Natural killer cell treated with Interleukin-12 subunit alpha and Interleukin-12 subunit beta and Interleukin-15 and Interleukin-18, amount 100 ng/mL, for 72 hours (primary cell): ENCODE data around the gene PCBP3. TPM values are rescaled to one million over a fixed set of nuclear protein-coding genes. Genes with fewer than 3 reads are reported as not detected.
A peak's percentile ranks its signal among the peaks of the same experiment; 100 is the strongest.
"Not testable (repeated sequence)": the region's sequence is repeated elsewhere in the genome, so short reads cannot be mapped to it uniquely, and the experiment has no call there.

Experiments
- ATAC-seq, 2 donors: fragments of 150-1000 bp; cut with Tn5 transposase in 1 of 2; sonication (Bioruptor Pico), chemical (Tn5 transposase) in 1 of 2; 2 replicates each; pipeline ENCODE4 v1.10.0; 2021
- DNase-seq: peaks from one replicate; pipeline ENCODE4 v3.0.0; 2022; ENCODE audit warnings: low spot score
- H3K27ac Mint-ChIP-seq, 2 donors: 1 replicate in 1 of 2; 2 replicates in 1 of 2; pipeline ENCODE4 v1.8.0; 2022; ENCODE audit warnings: mixed read lengths in 2 of 2, mild to moderate bottlenecking in 1 of 2, moderate library complexity in 1 of 2
- H3K27me3 Mint-ChIP-seq, 2 donors: 1 replicate in 1 of 2; 2 replicates in 1 of 2; pipeline ENCODE4 v1.8.0; 2022; ENCODE audit warnings: mixed read lengths in 2 of 2
- H3K36me3 Mint-ChIP-seq: one replicate; pipeline ENCODE4 v1.8.0; 2022; ENCODE audit warnings: mixed read lengths
- H3K4me1 Mint-ChIP-seq, 2 donors: 1 replicate in 1 of 2; 2 replicates in 1 of 2; pipeline ENCODE4 v1.8.0; 2022; ENCODE audit warnings: low read depth in 2 of 2, mixed read lengths in 2 of 2, mild to moderate bottlenecking in 1 of 2
- H3K4me3 Mint-ChIP-seq: one replicate; pipeline ENCODE4 v1.8.0; 2022; ENCODE audit warnings: mixed read lengths
- H3K9me3 Mint-ChIP-seq: 2 replicates; pipeline ENCODE4 v1.8.0; 2022; ENCODE audit warnings: mixed read lengths
- total RNA-seq, 2 donors: library from RNA; stranded (reverse); gene quantifications; one replicate each; pipeline ENCODE4 v1.2.3, GENCODE V29; 2022

The PCBP3 gene
- total RNA-seq, 2 donors from 2014 or later, result 0.43 to 1.4 TPM

DNA sequence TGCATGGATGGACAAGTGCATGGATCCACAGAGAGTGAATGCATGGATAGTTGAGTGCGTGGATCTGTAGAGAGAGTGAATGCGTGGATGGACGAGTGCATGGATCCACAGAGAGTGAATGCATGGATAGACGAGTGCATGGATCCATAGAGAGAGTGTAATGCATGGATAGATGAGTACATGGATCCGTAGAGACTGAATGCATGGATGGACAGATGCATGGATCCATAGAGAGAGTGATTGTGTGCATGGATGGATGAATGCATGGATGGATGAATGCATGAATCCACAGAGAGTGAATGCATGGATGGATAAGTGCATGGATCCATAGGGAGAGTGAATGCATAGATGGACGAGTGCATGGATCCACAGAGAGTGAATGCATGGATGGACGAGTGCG, 153.8 kb downstream of the PCBP3 start:
- peak in 1 of 2 donors; percentile 20 for ATAC-seq
- DNase-seq, result no peak
- Mint-ChIP-seq H3K4me1 (no peaks in the 10 kb centered on the region), H3K36me3 (no peaks in the 10 kb centered on the region), H3K4me3 (no peak overlapping the region), H3K27me3 (peaks cover 2 to 20% of the 10 kb centered on the region in 2 donors), H3K27ac (no peak overlapping the region), H3K9me3 (no peaks in the 10 kb centered on the region)

DNA sequence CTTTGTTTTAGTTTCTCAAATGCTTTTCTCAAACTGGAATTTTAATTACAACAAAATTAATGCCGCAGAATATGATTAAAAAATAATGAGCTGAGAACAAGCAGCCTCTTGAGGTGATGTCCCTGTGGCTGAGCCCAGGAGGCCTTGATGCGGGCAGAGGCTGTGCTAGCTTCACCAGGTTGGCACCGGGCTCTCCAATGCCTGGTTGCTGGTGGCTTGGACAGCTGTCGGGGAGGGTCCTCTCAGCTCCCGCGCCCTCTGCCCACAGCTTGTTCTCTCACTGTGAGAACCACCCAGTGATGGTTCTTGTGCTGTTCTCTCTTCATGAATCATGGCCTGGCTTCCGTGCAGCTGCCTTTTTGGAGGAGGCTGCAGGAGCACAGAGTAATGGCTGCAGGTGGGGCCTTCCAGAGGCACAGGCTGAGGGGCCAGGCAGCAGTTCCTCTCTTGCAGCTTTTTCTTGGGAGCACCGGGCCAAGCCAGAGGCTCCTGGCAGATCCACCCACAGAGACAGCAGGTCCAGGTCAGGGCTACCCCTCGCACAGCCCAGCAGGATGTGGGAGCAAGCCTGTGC, 156.3 kb downstream of the PCBP3 start:
- H3K9me3 Mint-ChIP-seq, result no peaks in the 10 kb centered on the region
- H3K4me1 Mint-ChIP-seq, result no peaks in the 10 kb centered on the region
- no peaks in the 10 kb centered on the region for H3K36me3 Mint-ChIP-seq
- no peak overlapping the region for H3K27ac Mint-ChIP-seq
- ATAC-seq (no peak), DNase-seq (no peak)
- H3K27me3 Mint-ChIP-seq, result peaks cover 2 to 6% of the 10 kb centered on the region in 2 donors
- H3K4me3 Mint-ChIP-seq, result no peak overlapping the region

DNA sequence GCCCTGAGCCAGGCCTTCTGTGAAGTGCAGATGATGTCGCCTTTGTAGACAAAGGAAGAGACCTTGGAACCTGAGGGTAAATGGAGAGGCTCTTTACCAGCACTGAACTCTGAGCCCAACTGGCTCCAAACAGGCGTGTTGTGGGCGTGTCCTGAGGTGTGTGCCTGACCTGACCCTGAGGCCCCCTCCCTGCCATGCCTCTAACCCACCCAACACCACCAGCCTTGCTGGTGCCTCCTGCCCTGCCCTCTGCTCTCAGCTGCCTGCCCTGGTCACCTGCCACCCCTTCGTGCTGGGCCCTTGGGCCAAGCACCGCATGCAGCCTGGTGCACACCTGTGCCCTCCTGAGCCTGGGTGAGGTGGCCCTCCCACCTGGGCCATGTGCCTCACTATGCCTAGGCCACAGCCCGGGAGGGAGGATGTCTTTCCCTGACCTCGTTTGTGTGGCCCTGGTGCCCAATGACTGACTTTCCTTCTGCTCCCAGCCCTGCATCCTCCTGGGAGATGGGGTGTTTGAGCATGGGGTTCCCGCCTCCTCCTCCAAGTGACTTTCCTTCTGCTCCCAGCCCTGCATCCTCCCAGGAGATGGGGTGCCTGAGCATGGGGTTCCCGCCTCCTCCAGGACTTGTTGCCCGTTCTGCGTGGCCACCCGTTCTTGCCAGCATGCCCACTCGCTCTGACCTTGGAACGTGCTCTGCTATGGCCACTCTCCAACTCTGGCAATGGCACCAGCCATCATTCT, 157.0 kb downstream of the PCBP3 start:
- no peak overlapping the region for H3K27ac Mint-ChIP-seq
- peak; percentile 19 to 30 for ATAC-seq
- no peaks in the 10 kb centered on the region for H3K9me3 Mint-ChIP-seq
- no peaks in the 10 kb centered on the region for H3K4me1 Mint-ChIP-seq
- no peak overlapping the region for H3K4me3 Mint-ChIP-seq
- peaks cover under 1 to 2% of the 10 kb centered on the region in 2 donors for H3K27me3 Mint-ChIP-seq
- no peaks in the 10 kb centered on the region for H3K36me3 Mint-ChIP-seq
- no peak for DNase-seq

DNA sequence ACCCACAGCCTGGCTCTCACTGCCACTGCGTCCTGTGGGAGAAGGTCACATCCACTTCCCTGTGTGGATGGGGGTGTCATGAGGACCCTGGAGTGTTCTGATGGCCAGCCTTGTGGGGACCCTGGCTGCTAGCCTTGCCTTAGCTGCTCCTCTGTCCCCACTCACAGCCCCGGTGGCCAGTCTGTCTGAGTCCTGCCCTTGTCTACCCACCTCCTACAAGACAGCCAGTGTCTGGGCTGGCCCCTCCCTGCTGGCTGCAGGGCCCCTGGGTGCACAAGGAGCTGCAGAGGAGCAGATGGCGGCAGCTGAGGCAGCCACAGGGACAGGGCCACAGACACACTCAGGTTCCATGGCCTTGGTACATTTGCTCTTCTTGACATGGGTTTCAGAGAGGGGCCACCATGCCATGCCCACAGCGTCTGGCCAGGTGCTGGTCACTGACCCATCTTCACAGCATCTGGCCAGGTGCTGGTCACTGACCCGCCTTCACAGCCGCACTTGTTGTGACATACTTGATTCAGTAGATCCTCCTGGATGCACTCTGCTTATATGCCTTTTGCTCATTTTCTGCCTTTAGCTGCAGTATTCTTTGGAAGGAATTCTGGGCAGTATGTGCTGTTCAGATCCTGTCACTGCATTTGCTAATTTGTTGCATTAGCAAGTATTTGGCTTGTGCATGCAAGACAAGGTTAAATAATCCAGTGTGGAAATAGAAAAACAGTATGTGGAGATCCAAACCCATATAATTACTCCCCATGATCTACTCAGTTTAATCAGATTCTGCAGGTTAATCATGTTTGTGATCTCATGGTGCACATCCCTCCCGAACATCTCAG, 157.8 kb downstream of the PCBP3 start:
- DNase-seq (no peak), ATAC-seq (peak in 1 of 2 donors; percentile 22)
- Mint-ChIP-seq H3K27ac (no peak overlapping the region), H3K9me3 (no peaks in the 10 kb centered on the region), H3K36me3 (no peaks in the 10 kb centered on the region), H3K4me1 (no peaks in the 10 kb centered on the region), H3K4me3 (no peak overlapping the region), H3K27me3 (no peaks in the 10 kb centered on the region)

DNA sequence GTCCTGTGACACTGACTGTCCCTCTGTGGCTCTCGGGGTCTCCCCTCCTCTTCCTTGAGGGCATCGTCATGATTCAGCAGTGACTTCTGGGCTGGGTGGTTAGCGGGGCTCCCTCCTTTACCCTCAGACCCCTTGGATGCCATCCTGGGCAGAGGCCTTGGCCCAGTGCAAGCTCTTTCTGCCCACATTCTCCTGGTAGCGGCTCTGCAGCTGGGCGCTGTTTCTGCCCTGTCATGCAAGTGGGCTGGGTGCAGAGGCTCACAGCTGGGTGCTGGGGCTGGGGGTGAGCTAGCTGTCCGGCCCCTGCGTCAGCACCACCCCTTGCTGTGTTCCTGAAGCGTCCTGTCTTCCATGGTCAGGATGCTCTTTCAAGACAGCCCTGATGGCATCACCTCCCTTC, 158.5 kb downstream of the PCBP3 start:
- Mint-ChIP-seq H3K27me3 (peaks cover under 1 to 2% of the 10 kb centered on the region in 2 donors), H3K4me1 (no peaks in the 10 kb centered on the region), H3K9me3 (no peaks in the 10 kb centered on the region), H3K36me3 (no peaks in the 10 kb centered on the region), H3K27ac (no peak overlapping the region), H3K4me3 (no peak overlapping the region)
- ATAC-seq, result no peak
- DNase-seq, result no peak

DNA sequence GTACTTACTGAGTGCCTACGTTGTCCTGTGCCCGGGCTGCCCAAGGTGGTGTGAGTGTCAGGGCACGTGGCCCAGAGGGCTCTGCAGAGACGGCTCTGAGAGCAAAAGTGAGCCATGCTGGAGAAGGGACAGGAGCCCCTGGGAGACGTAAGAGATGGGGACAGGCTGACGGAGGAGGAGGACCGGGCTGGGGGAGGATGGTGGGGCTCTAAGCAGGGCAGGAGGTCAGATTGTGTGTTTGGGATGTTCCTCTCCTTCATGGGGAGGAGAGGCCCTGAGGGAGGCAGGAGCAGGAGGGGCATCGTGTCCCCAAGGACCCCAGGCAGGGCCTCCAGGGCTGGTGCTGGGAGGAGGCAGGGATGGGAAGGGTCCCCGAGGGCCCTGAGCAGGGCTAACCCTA, 158.9 kb downstream of the PCBP3 start:
- no peaks in the 10 kb centered on the region for H3K36me3 Mint-ChIP-seq
- H3K27ac Mint-ChIP-seq, result no peak overlapping the region
- peaks cover 2 to 5% of the 10 kb centered on the region in 2 donors for H3K27me3 Mint-ChIP-seq
- no peak for ATAC-seq
- no peak overlapping the region for H3K4me3 Mint-ChIP-seq
- H3K9me3 Mint-ChIP-seq, result no peaks in the 10 kb centered on the region
- no peak for DNase-seq
- H3K4me1 Mint-ChIP-seq, result no peaks in the 10 kb centered on the region

DNA sequence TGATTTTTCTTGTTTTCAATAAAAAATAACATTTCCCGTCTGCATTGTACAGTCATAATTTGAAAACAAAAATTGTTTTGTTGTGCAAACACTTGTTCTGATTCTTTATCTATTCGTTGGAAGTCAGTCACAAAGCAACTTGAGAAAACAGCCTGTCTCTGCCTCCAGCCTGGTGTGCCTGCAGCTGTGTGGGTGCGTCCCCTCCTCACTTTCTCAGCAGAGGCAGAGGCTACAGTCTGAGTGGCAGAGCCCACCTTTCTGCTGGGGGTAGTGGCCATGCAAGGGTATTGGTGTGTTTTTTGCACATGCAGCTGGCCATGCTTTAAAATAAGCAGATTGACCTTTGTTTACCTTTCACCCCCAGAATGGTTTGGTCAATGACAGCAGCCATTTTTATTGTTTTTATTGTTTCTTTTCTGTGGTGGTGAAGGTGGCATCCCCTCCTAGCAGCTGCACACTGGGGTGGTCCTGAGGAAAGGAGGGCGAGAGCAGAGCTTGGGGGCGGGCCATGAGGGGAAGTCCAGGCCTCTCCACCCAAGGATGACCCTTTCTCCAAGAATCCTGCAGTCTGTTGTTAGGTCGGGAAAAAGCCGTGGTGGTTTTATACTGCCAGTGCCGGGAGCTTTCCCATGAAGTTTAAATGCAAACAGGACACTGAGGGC, 159.6 kb downstream of the PCBP3 start:
- ATAC-seq (no peak), DNase-seq (no peak)
- Mint-ChIP-seq H3K36me3 (no peaks in the 10 kb centered on the region), H3K9me3 (no peaks in the 10 kb centered on the region), H3K27ac (no peak overlapping the region), H3K27me3 (peaks cover 2 to 9% of the 10 kb centered on the region in 2 donors), H3K4me1 (no peaks in the 10 kb centered on the region), H3K4me3 (no peak overlapping the region)

DNA sequence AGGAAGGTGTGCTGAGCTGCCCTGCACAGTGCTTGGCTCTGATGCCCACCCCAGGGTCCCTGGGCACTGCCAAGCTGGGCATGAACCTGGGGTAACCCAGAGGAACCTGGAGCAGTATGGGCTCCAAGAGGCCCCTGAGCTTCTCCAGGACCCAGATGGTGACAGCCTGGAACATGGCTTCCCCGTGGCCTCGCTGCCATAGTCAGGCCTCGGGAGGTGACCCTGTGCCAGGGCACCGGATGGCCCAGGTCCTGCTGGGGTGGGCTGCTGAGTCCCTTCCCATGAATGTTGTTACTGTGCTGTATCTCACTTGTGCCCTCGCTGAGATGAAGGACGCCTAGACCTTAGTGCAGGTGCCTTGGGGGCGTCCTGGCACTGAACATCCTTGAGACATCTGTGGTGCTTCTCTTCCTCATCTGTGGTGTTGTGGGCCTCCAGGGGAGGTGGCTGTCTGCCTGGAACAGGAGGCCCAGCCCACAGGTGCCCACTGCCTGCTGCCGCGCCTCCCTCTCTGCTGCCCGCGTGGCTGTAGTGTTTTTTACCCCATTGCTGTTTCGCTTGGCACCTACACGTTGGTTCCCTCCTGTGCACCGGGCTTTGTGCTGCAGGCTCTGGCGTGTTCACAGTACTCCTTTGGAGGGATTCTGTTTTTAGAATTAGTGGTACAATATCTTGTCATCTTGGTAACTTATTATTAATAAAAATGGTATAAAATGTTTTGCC, 160.3 kb downstream of the PCBP3 start:
- DNase-seq (no peak), ATAC-seq (no peak)
- no peaks in the 10 kb centered on the region for H3K9me3 Mint-ChIP-seq
- no peak overlapping the region for H3K27ac Mint-ChIP-seq
- H3K4me3 Mint-ChIP-seq, result no peak overlapping the region
- peaks cover 2 to 9% of the 10 kb centered on the region in 2 donors for H3K27me3 Mint-ChIP-seq
- H3K4me1 Mint-ChIP-seq, result no peaks in the 10 kb centered on the region
- no peaks in the 10 kb centered on the region for H3K36me3 Mint-ChIP-seq

DNA sequence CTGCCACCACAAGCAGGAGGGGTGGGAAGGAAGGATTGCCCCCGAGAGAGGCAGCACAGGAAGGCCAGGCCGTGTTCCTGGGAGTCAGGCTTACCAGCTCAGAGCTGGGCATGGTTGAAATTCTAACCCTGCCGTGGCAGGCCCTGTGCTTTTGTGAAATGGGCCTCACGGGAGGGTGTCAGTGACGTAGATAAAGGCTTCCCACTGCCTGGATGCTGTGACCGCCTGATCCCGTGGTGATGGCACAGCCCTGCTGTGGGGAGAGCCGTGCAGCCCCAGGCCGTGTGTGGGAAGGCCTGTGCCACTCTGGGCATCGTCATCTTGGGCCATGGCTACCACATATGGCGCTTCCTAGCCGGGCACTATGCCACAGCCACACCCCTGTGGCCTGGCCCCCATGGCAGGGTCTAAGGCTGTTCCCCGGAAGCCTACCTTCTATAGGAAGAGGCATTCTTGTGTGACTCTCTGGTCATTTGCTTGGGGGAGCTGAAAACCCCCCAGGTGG, 161.3 kb downstream of the PCBP3 start:
- Mint-ChIP-seq H3K9me3 (no peaks in the 10 kb centered on the region), H3K4me1 (no peaks in the 10 kb centered on the region), H3K27ac (no peak overlapping the region), H3K36me3 (no peaks in the 10 kb centered on the region), H3K27me3 (peaks cover 2 to 9% of the 10 kb centered on the region in 2 donors), H3K4me3 (no peak overlapping the region)
- ATAC-seq (no peak), DNase-seq (no peak)

DNA sequence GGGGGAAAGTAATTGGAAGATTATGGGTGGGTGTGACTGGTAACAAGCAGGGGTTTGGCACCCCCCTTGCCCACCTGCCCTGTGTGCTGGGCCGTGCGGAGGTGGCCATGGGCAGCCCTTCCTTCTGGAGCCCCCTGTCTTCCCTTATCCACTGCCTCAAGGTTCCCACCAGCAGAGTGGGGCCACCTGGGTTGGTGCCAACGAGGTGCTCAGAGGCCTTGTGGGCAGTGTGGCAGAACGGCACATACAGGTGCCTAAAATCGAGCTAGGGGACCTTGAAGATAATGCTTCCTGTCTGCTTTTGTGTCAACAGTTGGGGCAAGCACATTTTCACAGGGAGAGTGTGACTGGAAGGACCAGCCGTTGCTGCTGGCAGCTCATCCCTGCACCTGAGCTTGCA, 161.8 kb downstream of the PCBP3 start:
- H3K36me3 Mint-ChIP-seq, result no peaks in the 10 kb centered on the region
- no peak overlapping the region for H3K27ac Mint-ChIP-seq
- no peak for DNase-seq
- H3K9me3 Mint-ChIP-seq, result no peaks in the 10 kb centered on the region
- H3K4me1 Mint-ChIP-seq, result no peaks in the 10 kb centered on the region
- H3K4me3 Mint-ChIP-seq, result no peak overlapping the region
- no peak for ATAC-seq
- H3K27me3 Mint-ChIP-seq, result peaks cover 2 to 9% of the 10 kb centered on the region in 2 donors

DNA sequence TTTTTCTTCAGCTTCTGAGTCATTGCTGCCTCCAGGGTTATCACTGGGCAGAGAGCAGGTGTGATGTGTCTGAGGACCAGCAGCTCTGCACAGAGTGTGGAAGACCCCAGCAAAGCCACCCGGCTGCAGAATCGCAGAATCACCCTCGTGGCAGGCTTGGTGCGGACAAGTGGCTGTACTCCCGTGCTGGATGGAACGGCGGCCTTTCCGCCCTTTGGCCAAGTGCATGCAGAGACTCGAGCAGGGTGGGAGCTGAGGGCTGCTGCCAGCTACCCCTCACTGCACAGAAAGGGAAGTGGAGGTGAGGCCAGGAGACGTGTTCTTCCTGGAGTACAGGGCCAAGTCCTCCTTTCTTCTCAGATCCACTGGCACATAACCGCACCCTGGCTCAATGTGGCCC, 162.5 kb downstream of the PCBP3 start:
- no peak for DNase-seq
- no peak overlapping the region for H3K27ac Mint-ChIP-seq

DNA sequence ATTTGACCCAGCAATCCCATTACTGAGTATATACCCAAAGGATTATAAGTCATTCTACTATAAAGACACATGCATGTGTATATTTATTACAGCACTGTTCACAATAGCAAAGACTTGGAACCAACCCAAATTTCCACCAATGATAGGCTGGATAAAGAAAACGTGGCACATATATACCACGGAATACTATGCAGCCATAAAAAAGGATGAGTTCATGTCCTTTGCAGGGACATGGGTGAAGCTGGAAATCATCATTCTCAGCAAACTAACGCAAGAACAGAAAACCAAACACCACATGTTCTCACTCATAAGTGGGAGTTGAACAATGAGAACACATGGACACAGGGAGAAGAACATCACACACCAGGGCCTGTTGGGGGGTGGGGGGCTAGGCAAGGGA, 165.1 kb downstream of the PCBP3 start:
- not testable (repeated sequence) for H3K9me3 Mint-ChIP-seq, ATAC-seq, H3K4me1 Mint-ChIP-seq, H3K27ac Mint-ChIP-seq, H3K4me3 Mint-ChIP-seq, H3K36me3 Mint-ChIP-seq, DNase-seq
- peaks cover 18 to 31% of the 10 kb centered on the region in 2 donors for H3K27me3 Mint-ChIP-seq

More for the DNA sequence above, 162.5 kb downstream of the PCBP3 start:
- H3K4me1 Mint-ChIP-seq, result no peaks in the 10 kb centered on the region
- H3K4me3 Mint-ChIP-seq, result no peak overlapping the region
- no peaks in the 10 kb centered on the region for H3K36me3 Mint-ChIP-seq
- ATAC-seq, result no peak
- H3K9me3 Mint-ChIP-seq, result no peaks in the 10 kb centered on the region
- H3K27me3 Mint-ChIP-seq, result peaks cover 5 to 14% of the 10 kb centered on the region in 2 donors

DNA sequence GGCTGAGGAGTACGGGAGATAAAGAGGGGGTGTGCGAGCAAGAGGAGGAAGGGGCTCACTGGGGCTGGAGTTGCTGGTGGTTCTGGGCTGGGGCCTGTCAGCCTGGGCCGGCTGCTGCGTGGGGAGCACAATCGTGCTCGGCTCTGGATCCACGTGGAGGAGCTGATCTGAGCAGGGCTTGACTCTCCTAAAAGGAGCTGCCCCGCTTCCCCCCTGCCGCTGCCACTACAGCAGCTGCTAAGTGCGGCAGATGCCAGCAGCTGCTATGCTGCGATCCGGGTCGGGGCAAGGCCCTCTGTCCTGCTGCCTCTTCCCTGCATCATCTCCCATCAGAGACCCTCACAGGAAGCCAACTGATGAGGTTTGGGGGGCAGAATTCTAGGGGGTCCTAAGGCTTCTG, 165.9 kb downstream of the PCBP3 start:
- peak in 1 of 2 donors; percentile 33 for ATAC-seq
- H3K9me3 Mint-ChIP-seq, result no peaks in the 10 kb centered on the region
- no peak overlapping the region for H3K27ac Mint-ChIP-seq
- no peaks in the 10 kb centered on the region for H3K36me3 Mint-ChIP-seq
- H3K4me1 Mint-ChIP-seq, result no peaks in the 10 kb centered on the region
- no peak overlapping the region for H3K4me3 Mint-ChIP-seq
- peaks cover 18 to 31% of the 10 kb centered on the region in 2 donors for H3K27me3 Mint-ChIP-seq
- DNase-seq, result no peak
